BJ (cell line): ENCODE results near the gene NR5A2. TPM values are rescaled to one million over a fixed set of nuclear protein-coding genes. Genes with fewer than 3 reads are reported as not detected.

ENCODE experiments used
- CTCF ChIA-PET: fragments of 350-600 bp; formaldehyde crosslinking; extraction: SDS; loops from one replicate; lab custom pipeline; 2021; ENCODE audit warnings: antibody characterized with exemption, inconsistent platforms; lab: Yijun Ruan, JAX
- POLR2A ChIA-PET: fragments of 300-600 bp; sonication (Branson Sonifier 250); formaldehyde crosslinking; extraction: SDS; loops from one replicate; lab custom pipeline; 2021; ENCODE audit warnings: antibody characterized with exemption; lab: Charles Lee
- DNase-seq: peaks from one replicate; pipeline ENCODE4 v3.0.0-alpha.2; 2011; ENCODE audit warnings: low read depth
- H3K27me3 ChIP-seq: 2 replicates; pipeline ENCODE4 v1.6.0; 2011; ENCODE audit warnings: low read length; ENCODE audit not compliant: control insufficient read depth, insufficient read depth
- H3K36me3 ChIP-seq: 2 replicates; pipeline ENCODE4 v1.5.1; 2011; ENCODE audit warnings: low read length; ENCODE audit not compliant: control insufficient read depth, insufficient read depth
- H3K4me3 ChIP-seq: 2 replicates; pipeline ENCODE4 v1.5.1; 2011; ENCODE audit warnings: low read depth, mild to moderate bottlenecking, control low read depth, low read length
- CTCF ChIP-seq: IDR thresholded peaks from 2 replicates; pipeline ENCODE4 v1.5.1; 2011; ENCODE audit warnings: low read depth, mild to moderate bottlenecking, control low read depth, inconsistent platforms, low read length, moderate library complexity; ENCODE audit not compliant: insufficient read depth
- polyA plus RNA-seq: library from polyadenylated mRNA; depleted of rRNA; stranded (reverse); fragments of >200 nt; gene quantifications from 2 replicates; pipeline ENCODE4 v1.2.3, GENCODE V29; 2011

NR5A2 gene
- polyA plus RNA-seq, 1 experiment: 0.12 TPM

- Histone ChIP-seq H3K27me3 (no peaks in the 10 kb centered on the region), H3K36me3 (no peaks in the 10 kb centered on the region), H3K4me3 (no peak overlapping the region)
- ChIA-PET POLR2A (no interaction called here), CTCF (no interaction called here)
- no peak for DNase-seq
- TF ChIP-seq CTCF: no peak
These were observed 136.4 kb downstream of the NR5A2 start for GRCh38 chr1:200163911-200164310.

GRCh38 chr1:200165493-200166220, 138.1 kb downstream of the NR5A2 start:
- DNase-seq: no peak
- no peaks in the 10 kb centered on the region for H3K36me3 ChIP-seq
- no peak for TF ChIP-seq CTCF
- ChIA-PET POLR2A (no interaction called here), CTCF (no interaction called here)
- no peak overlapping the region for H3K4me3 ChIP-seq
- H3K27me3 ChIP-seq: no peaks in the 10 kb centered on the region

- Histone ChIP-seq H3K36me3 (no peaks in the 10 kb centered on the region), H3K27me3 (no peaks in the 10 kb centered on the region), H3K4me3 (no peak overlapping the region)
- TF ChIP-seq CTCF: no peak
- DNase-seq: no peak
- ChIA-PET POLR2A (no interaction called here), CTCF (no interaction called here)
These were observed 138.9 kb downstream of the NR5A2 start for GRCh38 chr1:200166411-200166810.

- no peak for TF ChIP-seq CTCF
- no peak for DNase-seq
- ChIA-PET POLR2A (no interaction called here), CTCF (interaction anchor here (1.9 kb wide), 1 partner anchor 8 kb away, joined by 8 read pairs; no protein-coding TSS in a partner anchor)
- no peaks in the 10 kb centered on the region for H3K27me3 ChIP-seq
- H3K36me3 ChIP-seq: no peaks in the 10 kb centered on the region
- H3K4me3 ChIP-seq: no peak overlapping the region
These were observed 141.4 kb downstream of the NR5A2 start for GRCh38 chr1:200168926-200169325.

GRCh38 chr1:200172311-200172710, 144.8 kb downstream of the NR5A2 start:
- Histone ChIP-seq H3K27me3 (no peaks in the 10 kb centered on the region), H3K36me3 (no peaks in the 10 kb centered on the region), H3K4me3 (no peak overlapping the region)
- POLR2A ChIA-PET: no interaction called here
- no peak for TF ChIP-seq CTCF
- no peak for DNase-seq
- CTCF ChIA-PET: no interaction called here
